ENCODE measurements around the gene GBP5. TPM values are rescaled to one million over a fixed set of nuclear protein-coding genes. Genes with fewer than 3 reads are reported as not detected.

Gene GBP5
- total and polyA plus RNA-seq, 12 donors = 0.18 to 31.0 (median 2.4) TPM

- DNase-seq = peak in 2 of 7 donors; percentile 31 to 38
- Histone ChIP-seq H3K27ac (peak overlapping the region in 1 of 5 donors; percentile 40), H3K27me3 (no peaks in the 10 kb centered on the region), H3K9me3 (replicated peaks in 1 of 3) (no peaks in the 10 kb centered on the region), H3K36me3 (replicated peaks in 1 of 2) (no peaks in the 10 kb centered on the region), H3K4me3 (no peak overlapping the region), H3K4me1 (replicated peaks in 1 of 2) (no peaks in the 10 kb centered on the region)
- intact Hi-C loops (cut with DNase I) = no loop called here
- WGBS, 4 donors = 19 to 34% (median 32%) methylated on average over 2 of the region's 2 CpGs
- TF ChIP-seq POLR2A (IDR thresholded peaks at IDR 0.05) (no peak), CTCF (IDR thresholded peaks at IDR 0.05) (no peak)
Observed at GRCh38 chr1:89274411-89274857, 1.8 kb upstream of the GBP5 start.

- no peak for DNase-seq
- intact Hi-C loops (cut with DNase I) = no loop called here
- no peaks in the 10 kb centered on the region for H3K9me3 ChIP-seq (replicated peaks in 1 of 3)
- no peaks in the 10 kb centered on the region for H3K4me1 ChIP-seq (replicated peaks in 1 of 2)
- 80 to 90% (median 87%) methylated on average over 2 to 13 of the region's 13 CpGs for WGBS, 4 donors
- H3K27ac ChIP-seq = no peak overlapping the region
- no peak overlapping the region for H3K4me3 ChIP-seq
- no peaks in the 10 kb centered on the region for H3K27me3 ChIP-seq
- TF ChIP-seq CTCF (IDR thresholded peaks at IDR 0.05) = no peak
- no peak for TF ChIP-seq POLR2A (IDR thresholded peaks at IDR 0.05)
- H3K36me3 ChIP-seq (replicated peaks in 1 of 2) = no peaks in the 10 kb centered on the region
Observed at GRCh38 chr1:89273324-89273778, 691 bp upstream of the GBP5 start.

GRCh38 chr1:89271341-89272015 lies 1.2 kb downstream of the GBP5 start:
- WGBS, 4 donors = 52 to 59% (median 56%) methylated on average over 3 of the region's 3 CpGs
- intact Hi-C loops (cut with DNase I) = no loop called here
- no peak for DNase-seq
- no peaks in the 10 kb centered on the region for H3K9me3 ChIP-seq (replicated peaks in 1 of 3)
- no peak overlapping the region for H3K27ac ChIP-seq
- H3K4me3 ChIP-seq = no peak overlapping the region
- no peaks in the 10 kb centered on the region for H3K27me3 ChIP-seq
- TF ChIP-seq POLR2A (IDR thresholded peaks at IDR 0.05) (no peak), CTCF (IDR thresholded peaks at IDR 0.05) (no peak)
- H3K36me3 ChIP-seq (replicated peaks in 1 of 2) = no peaks in the 10 kb centered on the region
- H3K4me1 ChIP-seq (replicated peaks in 1 of 2) = no peaks in the 10 kb centered on the region

- no peak overlapping the region for H3K27ac ChIP-seq
- no peak overlapping the region for H3K4me3 ChIP-seq
- no peaks in the 10 kb centered on the region for H3K36me3 ChIP-seq (replicated peaks in 1 of 2)
- WGBS, 4 donors = 95 to 100% (median 97%) methylated on average over 1 of the region's 1 CpG
- no peak for DNase-seq
- intact Hi-C loops (cut with DNase I) = no loop called here
- TF ChIP-seq POLR2A (IDR thresholded peaks at IDR 0.05) (no peak), CTCF (IDR thresholded peaks at IDR 0.05) (no peak)
- no peaks in the 10 kb centered on the region for H3K9me3 ChIP-seq (replicated peaks in 1 of 3)
- H3K4me1 ChIP-seq (replicated peaks in 1 of 2) = no peaks in the 10 kb centered on the region
- no peaks in the 10 kb centered on the region for H3K27me3 ChIP-seq
Observed at GRCh38 chr1:89270423-89270822, 2.2 kb downstream of the GBP5 start.
